ENCODE data around the gene PTPRN2.

PTPRN2 gene

DNA sequence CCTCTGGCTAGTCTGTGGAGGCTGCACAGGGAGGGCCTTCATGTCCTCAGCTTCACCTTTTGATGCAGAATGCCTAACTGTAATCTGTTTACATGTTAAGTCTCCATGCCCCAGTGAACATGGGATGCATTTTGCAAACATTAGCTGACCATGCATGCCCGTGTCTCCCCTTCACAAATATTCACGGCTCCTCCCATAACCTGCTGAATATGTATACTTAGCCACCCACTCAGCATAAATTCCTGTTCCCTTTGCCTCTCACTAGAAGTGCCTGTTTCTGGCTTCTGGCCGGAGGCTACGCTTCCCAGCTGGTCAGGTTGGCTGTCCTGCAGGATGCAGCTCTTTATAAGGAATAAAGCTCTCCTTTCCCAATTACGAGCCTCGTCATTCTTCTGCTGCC, 698.1 kb downstream of the PTPRN2 start:
- TF ChIP-seq, protein P1, sequence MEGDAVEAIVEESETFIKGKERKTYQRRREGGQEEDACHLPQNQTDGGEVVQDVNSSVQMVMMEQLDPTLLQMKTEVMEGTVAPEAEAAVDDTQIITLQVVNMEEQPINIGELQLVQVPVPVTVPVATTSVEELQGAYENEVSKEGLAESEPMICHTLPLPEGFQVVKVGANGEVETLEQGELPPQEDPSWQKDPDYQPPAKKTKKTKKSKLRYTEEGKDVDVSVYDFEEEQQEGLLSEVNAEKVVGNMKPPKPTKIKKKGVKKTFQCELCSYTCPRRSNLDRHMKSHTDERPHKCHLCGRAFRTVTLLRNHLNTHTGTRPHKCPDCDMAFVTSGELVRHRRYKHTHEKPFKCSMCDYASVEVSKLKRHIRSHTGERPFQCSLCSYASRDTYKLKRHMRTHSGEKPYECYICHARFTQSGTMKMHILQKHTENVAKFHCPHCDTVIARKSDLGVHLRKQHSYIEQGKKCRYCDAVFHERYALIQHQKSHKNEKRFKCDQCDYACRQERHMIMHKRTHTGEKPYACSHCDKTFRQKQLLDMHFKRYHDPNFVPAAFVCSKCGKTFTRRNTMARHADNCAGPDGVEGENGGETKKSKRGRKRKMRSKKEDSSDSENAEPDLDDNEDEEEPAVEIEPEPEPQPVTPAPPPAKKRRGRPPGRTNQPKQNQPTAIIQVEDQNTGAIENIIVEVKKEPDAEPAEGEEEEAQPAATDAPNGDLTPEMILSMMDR (IDR thresholded peaks at IDR 0.05; ENCODE audit: low read depth, low read length, missing control alignments), result no peak
- in situ Hi-C loops (cut with HindIII; ENCODE audit: low sequenced_read_pairs), result no loop called here
- no peak for DNase-seq (ENCODE audit: low read depth)
- H3K4me3 ChIP-seq (ENCODE audit: low read depth, low read length), result no peak overlapping the region

DNA sequence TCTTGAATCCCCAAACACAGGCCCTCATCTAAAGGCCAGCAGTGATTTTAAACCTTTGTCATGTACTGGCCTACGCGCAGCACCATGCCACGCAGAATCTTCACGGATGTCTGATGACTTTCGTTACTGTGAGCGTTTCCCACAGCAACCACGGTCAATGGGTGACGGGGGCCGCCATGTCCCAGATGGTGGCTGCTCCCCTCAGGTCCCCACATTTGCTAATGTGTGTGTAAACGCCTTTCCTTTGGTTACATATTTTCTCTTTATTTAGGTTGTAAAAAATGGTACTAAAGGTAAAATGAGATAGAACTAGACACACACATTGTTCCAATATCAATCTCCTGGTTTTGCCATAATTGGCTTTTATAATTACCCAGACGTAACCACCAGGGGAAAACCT, 699.0 kb downstream of the PTPRN2 start:
- H3K4me3 ChIP-seq (ENCODE audit: low read depth, low read length), result no peak overlapping the region
- DNase-seq (ENCODE audit: low read depth), result no peak
- in situ Hi-C loops (cut with HindIII; ENCODE audit: low sequenced_read_pairs), result no loop called here
- TF ChIP-seq, protein P1 (IDR thresholded peaks at IDR 0.05; ENCODE audit: low read depth, low read length, missing control alignments), result no peak

DNA sequence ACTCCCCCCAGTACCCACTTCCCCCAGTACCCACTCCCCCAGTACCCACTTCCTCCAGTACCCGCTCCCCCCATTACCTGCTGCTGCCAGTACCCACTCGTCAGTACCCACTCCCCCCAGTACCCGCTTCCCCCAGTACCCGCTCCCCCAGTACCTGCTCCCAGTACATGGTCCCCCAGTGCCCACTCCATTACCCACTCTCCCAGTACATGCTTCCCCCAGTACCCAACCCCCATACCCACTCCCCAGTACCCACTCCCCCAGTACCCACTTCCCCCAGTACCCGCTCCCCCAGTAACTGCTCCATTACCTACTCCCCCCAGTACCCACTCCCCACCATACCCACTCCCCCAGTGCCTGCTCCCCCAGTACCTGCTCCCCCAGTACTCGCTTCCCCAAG, 700.2 kb downstream of the PTPRN2 start:
- TF ChIP-seq, protein P1 (IDR thresholded peaks at IDR 0.05; ENCODE audit: low read depth, low read length, missing control alignments), result no peak
- in situ Hi-C loops (cut with HindIII; ENCODE audit: low sequenced_read_pairs), result no loop called here

DNA sequence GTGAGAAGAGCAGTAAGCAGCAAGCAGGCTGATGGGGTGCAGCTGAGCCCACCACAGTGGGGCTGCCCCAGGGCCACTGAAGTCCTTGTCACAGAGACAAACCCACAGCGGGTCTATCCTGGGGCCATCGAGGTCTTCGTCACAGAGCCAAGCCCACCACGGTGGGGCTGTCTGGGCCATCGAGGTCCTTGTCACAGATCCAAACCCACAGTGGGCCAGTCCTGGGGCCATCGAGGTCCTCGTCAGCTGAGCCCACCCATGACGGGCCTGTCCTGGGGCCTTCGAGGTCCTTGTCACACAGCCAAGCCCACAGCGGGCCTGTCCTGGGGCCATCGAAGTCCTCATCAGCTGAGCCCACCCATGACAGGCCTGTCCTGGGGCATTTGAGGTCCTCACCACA, 700.9 kb downstream of the PTPRN2 start:
- H3K4me3 ChIP-seq (ENCODE audit: low read depth, low read length), result no peak overlapping the region
- in situ Hi-C loops (cut with HindIII; ENCODE audit: low sequenced_read_pairs), result no loop called here
- DNase-seq (ENCODE audit: low read depth), result no peak
- TF ChIP-seq, protein P1 (IDR thresholded peaks at IDR 0.05; ENCODE audit: low read depth, low read length, missing control alignments), result no peak

More for the DNA sequence above, 700.2 kb downstream of the PTPRN2 start:
- no peak for DNase-seq (ENCODE audit: low read depth)
- H3K4me3 ChIP-seq (ENCODE audit: low read depth, low read length), result no peak overlapping the region

DNA sequence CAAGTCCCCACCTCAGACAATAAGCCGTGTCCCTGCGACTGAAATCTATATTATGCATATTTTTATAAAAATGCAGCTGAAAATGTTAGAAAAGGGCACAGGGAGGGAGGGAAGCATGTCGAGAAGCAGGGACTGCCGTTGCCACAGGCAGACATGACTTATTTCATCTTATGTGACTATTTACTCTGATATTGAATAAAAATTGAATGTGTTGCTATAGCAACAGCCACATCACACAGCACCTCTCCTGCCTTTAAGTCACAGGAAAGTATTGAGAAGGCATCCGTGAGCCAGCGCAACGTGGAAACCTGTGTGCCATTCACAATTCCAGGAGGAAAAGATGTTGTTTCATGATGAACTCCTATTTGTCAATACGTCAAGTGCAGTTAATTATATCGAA, 701.4 kb downstream of the PTPRN2 start:
- in situ Hi-C loops (cut with HindIII; ENCODE audit: low sequenced_read_pairs), result no loop called here
- no peak for DNase-seq (ENCODE audit: low read depth)
- TF ChIP-seq, protein P1 (IDR thresholded peaks at IDR 0.05; ENCODE audit: low read depth, low read length, missing control alignments), result no peak

DNA sequence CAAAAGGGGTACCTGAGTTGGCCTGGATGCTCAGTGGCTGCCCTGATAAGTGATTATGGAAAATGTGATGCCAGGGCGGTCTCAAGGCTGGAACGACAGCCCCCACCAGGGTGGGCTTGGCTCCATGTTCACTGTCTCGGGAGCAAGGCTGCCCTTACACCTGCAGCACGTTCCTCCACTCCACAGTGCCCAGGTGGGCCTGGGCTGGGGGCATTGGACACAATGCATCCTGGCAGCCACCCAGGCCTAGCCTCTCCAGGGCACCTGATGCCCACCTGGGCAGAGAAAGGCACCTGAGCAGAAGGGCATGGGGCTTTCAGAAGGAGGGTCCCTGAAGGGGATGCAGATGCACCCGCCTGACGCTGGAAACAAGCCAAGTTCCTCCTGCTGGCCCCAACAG, 702.5 kb downstream of the PTPRN2 start:
- in situ Hi-C loops (cut with HindIII; ENCODE audit: low sequenced_read_pairs), result no loop called here
- TF ChIP-seq, protein P1 (IDR thresholded peaks at IDR 0.05; ENCODE audit: low read depth, low read length, missing control alignments), result no peak
- H3K4me3 ChIP-seq (ENCODE audit: low read depth, low read length), result no peak overlapping the region
- no peak for DNase-seq (ENCODE audit: low read depth)

More for the DNA sequence above, 701.4 kb downstream of the PTPRN2 start:
- no peak overlapping the region for H3K4me3 ChIP-seq (ENCODE audit: low read depth, low read length)

All from astrocyte of the cerebellum (primary cell).